ENCODE results near the gene POLG.

- TF ChIP-seq CTCF (conservative IDR thresholded peaks at IDR 0.05) (no peak), ZFX (IDR thresholded peaks at IDR 0.05) (no peak)
Measured at GRCh38 chr15:89335298-89336041, 846 bp upstream of the POLG start.

Data from C4-2B (cell line).